HUES64 (cell line): Measurements from ENCODE around the gene SRC.
A peak's percentile ranks its signal among the peaks of the same experiment; 100 is the strongest.

Experiments
- H3K27ac ChIP-seq: 2 replicates; pipeline ENCODE4 v1.7.0; 2013; ENCODE audit warnings: low read depth, low read length, inconsistent platforms
- H3K27me3 ChIP-seq: 2 replicates; pipeline ENCODE4 v1.6.1; 2013; ENCODE audit warnings: mild to moderate bottlenecking, low read length; ENCODE audit not compliant: insufficient read depth
- H3K36me3 ChIP-seq: 2 replicates; pipeline ENCODE4 v1.6.1; 2013; ENCODE audit warnings: mild to moderate bottlenecking, low read length; ENCODE audit not compliant: insufficient read depth
- H3K4me1 ChIP-seq: 2 replicates; pipeline ENCODE4 v1.6.1; 2013; ENCODE audit warnings: mild to moderate bottlenecking, low read length, moderate library complexity; ENCODE audit not compliant: insufficient read depth
- H3K4me3 ChIP-seq: 2 replicates; pipeline ENCODE4 v1.5.1; 2013; ENCODE audit warnings: mild to moderate bottlenecking, low read length, moderate library complexity
- H3K9ac ChIP-seq: 2 replicates; pipeline ENCODE4 v1.6.1; 2013; ENCODE audit warnings: mild to moderate bottlenecking, low read depth, low read length
- H3K9me3 ChIP-seq: 2 replicates; pipeline ENCODE4 v1.6.1; 2013; ENCODE audit warnings: low read depth, low read length; ENCODE audit not compliant: insufficient read depth
- WGBS: fragments of 150-250, 120-280 bp; methylation state at CpG from one replicate; pipeline ENCODE4 v1.1.7; 2013; ENCODE audit warnings: missing lambda C conversion rate; 5-methylcytosine and 5-hydroxymethylcytosine counted together

SRC gene

DNA sequence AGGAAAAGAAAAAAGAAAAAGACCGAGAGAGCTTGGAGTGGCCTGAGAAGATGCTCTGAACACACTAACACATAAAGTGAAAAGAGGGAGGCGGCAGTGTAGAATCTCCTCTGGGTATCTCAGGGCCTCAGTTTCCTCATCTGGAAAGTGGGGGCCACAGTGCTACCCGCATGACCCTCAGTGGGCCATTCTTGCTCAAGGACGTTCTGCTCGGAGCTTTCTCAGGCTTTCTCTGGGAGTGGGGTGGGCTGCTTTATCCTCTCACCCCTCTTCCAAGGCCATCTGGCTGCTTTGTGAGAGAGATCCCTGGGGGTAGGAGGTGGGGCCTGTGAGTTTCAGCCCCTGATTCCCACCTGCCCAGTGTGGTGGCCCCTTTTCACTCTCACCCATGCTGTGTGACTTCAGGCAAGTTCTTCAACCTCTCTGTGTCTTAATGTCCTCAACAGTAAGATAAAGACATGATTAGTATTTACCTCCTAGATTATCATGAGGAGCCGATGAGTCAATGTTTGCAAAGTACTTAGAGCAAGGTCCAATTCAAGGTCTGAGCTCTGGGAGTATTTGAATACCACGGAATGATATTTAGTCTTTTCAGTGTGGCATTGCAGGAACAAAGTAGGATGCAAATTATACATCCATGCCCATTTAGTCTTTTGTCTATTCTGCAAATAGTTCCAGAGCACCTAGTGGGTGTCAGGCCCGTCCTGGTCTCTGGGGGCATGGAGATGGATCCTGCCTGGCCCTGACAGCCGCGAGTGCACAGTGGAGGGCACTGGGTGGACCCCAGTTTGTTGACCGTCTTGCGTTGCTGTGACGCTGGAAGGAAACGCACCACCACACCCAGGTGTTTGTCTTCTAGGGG, 34.3 kb downstream of the SRC start:
- Histone ChIP-seq H3K4me3 (no peak overlapping the region), H3K27ac (no peak overlapping the region), H3K9me3 (no peaks in the 10 kb centered on the region), H3K27me3 (no peaks in the 10 kb centered on the region), H3K36me3 (peaks cover 13% of the 10 kb centered on the region), H3K4me1 (0 out of 2 replicates have a peak, but pooled peaks cover 3% of the 10 kb centered on the region), H3K9ac (no peak overlapping the region)
- WGBS, result 89% methylated on average over 12 of the region's 14 CpGs

DNA sequence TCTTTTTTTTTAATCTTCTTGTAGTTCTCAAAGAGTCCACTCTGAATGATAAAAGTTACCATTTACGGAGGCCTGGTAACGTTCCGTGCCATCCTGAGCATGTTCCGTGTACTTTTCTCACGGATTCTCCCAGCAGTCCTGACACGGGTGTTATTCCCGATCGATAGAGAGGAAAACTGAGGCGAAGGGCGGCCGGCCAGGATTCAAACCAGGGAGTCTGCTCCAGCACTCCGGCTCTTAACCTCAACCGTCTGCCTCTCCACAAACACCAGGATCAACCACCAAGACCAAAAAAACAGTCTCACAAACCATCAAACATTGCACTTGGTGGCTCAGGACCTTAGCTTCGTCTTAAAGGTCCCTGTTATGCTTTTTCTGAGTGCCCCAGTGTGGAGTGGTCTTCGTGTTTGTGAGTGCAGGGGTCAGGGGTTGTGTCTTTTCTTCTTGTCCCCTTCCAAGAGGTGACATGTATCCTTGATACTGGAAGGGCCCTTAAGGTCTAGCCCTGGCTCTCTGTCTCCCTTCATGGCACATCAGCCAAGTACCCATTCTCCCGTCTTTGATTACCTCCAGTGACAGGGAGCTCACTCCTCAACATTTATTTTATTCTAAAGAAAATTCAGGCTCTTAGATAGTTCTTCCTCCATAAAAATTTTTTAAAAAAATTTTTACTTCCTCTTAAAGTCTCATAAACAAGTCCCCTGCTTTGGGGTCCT, 35.1 kb downstream of the SRC start:
- H3K4me3 ChIP-seq, result no peak overlapping the region
- H3K27me3 ChIP-seq, result no peaks in the 10 kb centered on the region
- H3K27ac ChIP-seq, result no peak overlapping the region
- H3K9me3 ChIP-seq, result no peaks in the 10 kb centered on the region
- 0 out of 2 replicates have a peak, but pooled peaks cover 3% of the 10 kb centered on the region for H3K4me1 ChIP-seq
- WGBS, result 93% methylated on average over 16 of the region's 16 CpGs
- H3K36me3 ChIP-seq, result peaks cover 13% of the 10 kb centered on the region
- H3K9ac ChIP-seq, result no peak overlapping the region

DNA sequence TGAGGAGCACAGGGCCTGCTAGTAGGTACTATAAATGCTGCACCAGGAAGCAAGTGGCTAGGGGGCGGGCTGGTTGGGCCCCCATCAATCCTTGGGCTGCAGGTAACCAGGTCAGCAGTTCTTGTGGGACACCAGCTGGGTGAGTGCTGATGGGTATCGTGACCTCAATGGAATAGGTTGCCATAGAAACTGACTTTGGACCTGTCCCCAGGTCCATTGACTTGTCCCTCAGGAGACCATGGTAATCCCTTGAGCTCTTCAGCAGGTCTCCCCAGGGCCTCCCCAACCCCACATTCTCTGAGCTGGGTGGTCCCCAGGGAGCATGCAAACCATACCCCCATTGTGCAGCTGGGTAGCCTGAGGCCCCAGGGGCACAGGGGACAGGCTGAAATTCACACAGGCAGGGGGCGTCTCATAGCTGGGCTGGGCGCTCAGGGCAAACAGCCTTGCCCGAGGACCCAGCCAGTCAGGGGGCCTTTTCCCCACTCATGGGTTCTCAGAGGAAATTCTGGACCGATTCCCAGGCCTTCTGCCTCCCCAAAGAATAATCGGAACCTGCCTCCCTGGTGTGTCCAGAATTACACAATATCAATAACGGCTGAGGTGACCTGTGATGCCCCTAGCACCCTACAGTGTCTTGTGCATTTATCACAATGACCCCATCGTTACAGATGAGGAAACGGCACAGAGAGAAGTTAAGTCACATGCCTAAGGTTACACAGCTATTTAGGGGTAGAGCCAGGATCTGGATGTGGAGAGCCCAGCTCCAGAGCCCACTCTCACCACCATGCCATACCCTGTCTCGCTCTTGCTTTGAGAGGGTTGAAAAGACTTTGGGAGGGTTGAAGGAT, 35.9 kb downstream of the SRC start:
- 0 out of 2 replicates have a peak, but pooled peaks cover 3% of the 10 kb centered on the region for H3K4me1 ChIP-seq
- 96% methylated on average over 11 of the region's 11 CpGs for WGBS
- H3K4me3 ChIP-seq, result no peak overlapping the region

GRCh38 chr20:37382482-37383120, 36.7 kb downstream of the SRC start:
- Histone ChIP-seq H3K9me3 (no peaks in the 10 kb centered on the region), H3K27me3 (no peaks in the 10 kb centered on the region), H3K27ac (no peak overlapping the region), H3K9ac (no peak overlapping the region), H3K36me3 (peaks cover 21% of the 10 kb centered on the region), H3K4me1 (0 out of 2 replicates have a peak, but pooled peaks cover 3% of the 10 kb centered on the region), H3K4me3 (no peak overlapping the region)
- WGBS, result 90% methylated on average over 11 of the region's 11 CpGs

More for the DNA sequence above, 35.9 kb downstream of the SRC start:
- Histone ChIP-seq H3K9me3 (no peaks in the 10 kb centered on the region), H3K9ac (no peak overlapping the region), H3K27ac (no peak overlapping the region), H3K36me3 (peaks cover 18% of the 10 kb centered on the region), H3K27me3 (no peaks in the 10 kb centered on the region)

- Histone ChIP-seq H3K9ac (no peak overlapping the region), H3K27me3 (no peaks in the 10 kb centered on the region), H3K36me3 (peaks cover 24% of the 10 kb centered on the region), H3K4me1 (0 out of 2 replicates have a peak, but pooled peaks cover 3% of the 10 kb centered on the region), H3K4me3 (no peak overlapping the region), H3K27ac (no peak overlapping the region), H3K9me3 (no peaks in the 10 kb centered on the region)
- 94% methylated on average over 25 of the region's 25 CpGs for WGBS
Measured at GRCh38 chr20:37383229-37383989, 37.5 kb downstream of the SRC start.

- Histone ChIP-seq H3K9ac (no peak overlapping the region; the same call in 1 of the 2 replicates), H3K27me3 (no peaks in the 10 kb centered on the region), H3K4me1 (no peaks in the 10 kb centered on the region), H3K4me3 (peak overlapping the region; percentile 31; the same call in 1 of the 2 replicates), H3K9me3 (no peaks in the 10 kb centered on the region), H3K27ac (no peak overlapping the region), H3K36me3 (peaks cover 24% of the 10 kb centered on the region)
- 28% methylated on average over 42 of the region's 42 CpGs for WGBS
Measured at GRCh38 chr20:37384683-37385174, 38.8 kb downstream of the SRC start.

- H3K27ac ChIP-seq, result no peak overlapping the region
- H3K9me3 ChIP-seq, result no peaks in the 10 kb centered on the region
- no peaks in the 10 kb centered on the region for H3K4me1 ChIP-seq
- no peaks in the 10 kb centered on the region for H3K27me3 ChIP-seq
- no peak overlapping the region for H3K9ac ChIP-seq
- H3K4me3 ChIP-seq, result no peak overlapping the region
- H3K36me3 ChIP-seq, result peaks cover 27% of the 10 kb centered on the region
- 95% methylated on average over 17 of the region's 17 CpGs for WGBS
Measured at GRCh38 chr20:37385176-37385575, 39.2 kb downstream of the SRC start.

DNA sequence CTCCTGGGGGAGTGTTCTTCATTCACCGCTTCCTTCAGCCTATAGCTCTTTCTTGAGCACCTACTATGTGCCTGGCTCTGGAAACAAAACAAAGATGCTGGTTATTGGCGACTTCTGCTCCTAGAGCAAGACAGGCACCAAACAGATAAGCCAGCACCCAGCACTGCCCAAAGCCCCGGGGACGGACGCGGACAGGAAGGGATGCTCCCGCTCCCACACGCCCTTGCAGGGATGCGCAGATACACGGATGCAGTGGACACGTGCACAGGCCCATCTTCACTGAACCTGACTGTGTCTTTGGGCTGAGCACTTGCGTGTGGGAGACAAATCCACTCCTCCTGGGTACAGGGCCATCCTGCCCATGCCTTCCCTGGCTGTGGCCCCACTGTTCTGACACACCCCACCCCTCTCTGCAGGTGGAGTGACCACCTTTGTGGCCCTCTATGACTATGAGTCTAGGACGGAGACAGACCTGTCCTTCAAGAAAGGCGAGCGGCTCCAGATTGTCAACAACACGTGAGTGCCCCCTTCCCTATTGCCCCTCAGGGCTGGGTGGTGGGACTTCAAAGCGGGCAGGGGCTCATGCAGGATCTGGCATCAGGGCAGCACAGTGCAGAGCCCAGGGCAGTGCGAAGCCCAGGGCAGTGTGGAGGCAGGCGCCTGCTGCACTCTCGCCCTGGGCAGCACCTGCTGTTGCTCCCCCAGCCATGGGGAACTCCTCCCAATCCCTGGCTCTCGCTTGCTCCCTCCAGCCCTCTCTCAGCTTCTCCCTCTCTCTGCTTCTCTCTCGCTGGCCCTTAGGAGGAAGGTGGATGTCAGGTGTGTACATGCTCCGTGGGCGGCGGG, 39.9 kb downstream of the SRC start:
- H3K4me1 ChIP-seq, result no peaks in the 10 kb centered on the region
- H3K9ac ChIP-seq, result no peak overlapping the region
- 94% methylated on average over 25 of the region's 25 CpGs for WGBS
- H3K27me3 ChIP-seq, result no peaks in the 10 kb centered on the region
- no peak overlapping the region for H3K27ac ChIP-seq
- peaks cover 27% of the 10 kb centered on the region for H3K36me3 ChIP-seq
- no peak overlapping the region for H3K4me3 ChIP-seq
- H3K9me3 ChIP-seq, result no peaks in the 10 kb centered on the region

DNA sequence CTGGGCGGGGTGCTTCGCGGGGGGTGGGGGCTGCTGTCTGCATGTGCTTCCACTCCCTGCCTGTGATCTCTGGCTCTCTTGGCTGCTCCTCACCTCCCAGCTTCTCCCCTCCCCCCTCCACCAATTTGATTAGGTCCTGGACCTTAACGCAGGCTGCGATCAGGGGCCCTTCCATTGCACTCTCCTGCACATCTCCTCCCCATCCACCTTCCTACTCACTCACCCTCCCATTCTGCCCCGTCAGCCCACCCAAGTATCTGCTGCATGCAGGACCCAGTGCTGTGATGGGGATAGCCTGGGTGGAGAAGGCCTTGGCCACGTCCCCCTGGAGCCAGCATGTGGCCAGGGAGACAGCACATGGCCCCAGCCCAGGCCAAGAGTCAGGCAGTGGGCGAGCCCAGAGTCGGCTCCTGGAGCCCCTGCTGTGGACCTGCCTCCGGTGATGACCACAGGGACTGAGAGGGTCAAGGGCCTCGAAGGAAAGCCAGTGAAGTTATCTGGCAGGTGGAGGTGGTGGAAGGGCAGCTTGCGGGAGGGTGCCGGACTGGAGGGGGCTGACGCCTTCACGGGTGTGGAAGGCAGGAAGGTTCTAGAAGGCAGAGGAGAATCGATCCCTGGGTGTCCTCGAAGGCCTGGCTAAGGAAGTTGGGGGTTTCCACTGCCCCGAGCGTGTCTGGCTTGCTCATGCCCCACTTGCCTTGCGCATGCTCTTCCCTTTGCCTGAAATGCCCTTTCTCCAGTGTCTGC, 40.7 kb downstream of the SRC start:
- Histone ChIP-seq H3K9me3 (no peaks in the 10 kb centered on the region), H3K27ac (no peak overlapping the region), H3K9ac (no peak overlapping the region), H3K4me1 (no peaks in the 10 kb centered on the region), H3K27me3 (no peaks in the 10 kb centered on the region), H3K36me3 (peaks cover 27% of the 10 kb centered on the region), H3K4me3 (no peak overlapping the region)
- 92% methylated on average over 20 of the region's 20 CpGs for WGBS
